HG03469 (cell line): Measurements from ENCODE around the gene AGPS.
"Not testable (repeated sequence)": the region's sequence is repeated elsewhere in the genome, so short reads cannot be mapped to it uniquely, and the experiment has no call there.

ENCODE experiments used
- ATAC-seq: cut with Tn5 transposase; IDR thresholded peaks from one replicate; pipeline ENCODE4 v1.9.1; 2021; ENCODE audit warnings: mild to moderate bottlenecking, moderate library complexity, moderate number of reproducible peaks; ENCODE audit not compliant: unreplicated experiment

AGPS gene

DNA sequence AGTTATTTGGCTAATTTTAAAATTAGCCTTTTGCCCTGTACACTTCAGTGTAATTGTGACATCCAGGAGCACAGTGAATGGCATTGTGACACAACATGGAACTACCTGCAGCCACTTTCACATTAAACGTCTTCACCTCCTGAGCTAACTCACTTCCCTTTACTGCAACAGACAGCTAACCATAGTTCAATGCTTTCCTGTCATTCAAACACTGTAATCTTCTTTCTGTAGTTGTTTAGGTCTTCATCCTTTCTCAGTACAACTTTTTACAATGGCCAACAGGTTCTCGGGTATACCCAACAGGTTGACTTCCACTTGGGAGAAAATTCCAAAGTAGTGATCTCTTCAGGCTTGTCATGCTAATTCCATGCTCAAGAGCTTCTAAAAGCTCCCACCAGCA lies 8.6 kb upstream of the AGPS start:
- ATAC-seq: no peak

- no peak for ATAC-seq
These were observed 7.4 kb upstream of the AGPS start for GRCh38 chr2:177385151-177385550.

- ATAC-seq: no peak
These were observed 676 bp upstream of the AGPS start for GRCh38 chr2:177391822-177392372.

- no peak for ATAC-seq
These were observed 706 bp downstream of the AGPS start for GRCh38 chr2:177393203-177393755.

DNA sequence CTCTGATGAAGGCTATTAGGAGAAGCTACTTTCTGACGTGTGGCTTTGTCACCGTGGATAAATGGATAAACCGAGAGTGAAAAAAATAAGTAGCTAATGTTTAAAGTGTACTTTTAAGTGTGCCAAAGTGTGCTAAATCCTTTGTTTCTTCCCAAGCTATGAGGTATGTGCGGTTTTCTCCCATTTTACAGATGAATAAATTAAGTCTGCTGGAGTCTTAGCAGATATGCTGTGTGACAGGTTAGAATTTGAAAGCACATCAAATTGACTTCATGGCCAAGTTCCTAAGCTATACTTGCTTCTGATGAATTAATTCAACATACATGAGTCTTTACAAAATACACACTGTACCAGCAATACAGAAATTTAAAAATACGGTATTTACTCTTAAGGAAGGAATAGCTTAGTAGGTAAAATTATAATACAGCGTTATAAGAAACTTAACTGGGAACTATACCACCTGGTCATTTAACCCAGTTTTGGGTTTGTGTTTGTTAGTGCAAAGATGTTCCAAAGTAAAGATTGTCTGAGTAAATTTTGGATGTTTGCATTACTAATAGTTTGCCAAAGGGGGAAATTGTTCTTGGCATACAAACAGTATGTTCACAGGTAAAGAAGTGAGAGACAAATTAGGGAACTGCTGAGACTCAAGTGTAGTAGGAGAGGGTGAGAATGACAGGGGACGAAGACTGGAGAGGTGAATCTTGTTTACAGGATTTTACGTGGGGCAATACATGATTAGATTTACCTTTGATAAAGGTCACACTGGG lies 1.4 kb downstream of the AGPS start:
- no peak for ATAC-seq

DNA sequence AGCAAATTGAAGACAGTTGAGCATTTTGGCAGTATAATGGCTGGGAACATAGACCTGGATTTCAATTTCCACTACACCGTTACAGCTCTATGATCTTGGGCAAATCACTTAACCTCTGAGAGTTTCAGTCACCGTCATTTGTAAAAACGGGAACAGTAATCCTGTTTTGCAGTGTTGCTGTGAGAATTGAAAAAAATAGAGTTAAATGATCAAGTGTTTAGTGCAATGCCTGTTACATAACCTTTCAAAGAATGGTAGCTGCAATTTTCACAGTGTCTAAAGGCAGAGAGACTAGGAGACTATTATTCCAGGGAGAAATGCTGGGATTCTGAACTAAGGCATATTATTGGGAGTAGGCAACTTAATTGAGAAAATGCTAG lies 2.0 kb downstream of the AGPS start:
- ATAC-seq: no peak

DNA sequence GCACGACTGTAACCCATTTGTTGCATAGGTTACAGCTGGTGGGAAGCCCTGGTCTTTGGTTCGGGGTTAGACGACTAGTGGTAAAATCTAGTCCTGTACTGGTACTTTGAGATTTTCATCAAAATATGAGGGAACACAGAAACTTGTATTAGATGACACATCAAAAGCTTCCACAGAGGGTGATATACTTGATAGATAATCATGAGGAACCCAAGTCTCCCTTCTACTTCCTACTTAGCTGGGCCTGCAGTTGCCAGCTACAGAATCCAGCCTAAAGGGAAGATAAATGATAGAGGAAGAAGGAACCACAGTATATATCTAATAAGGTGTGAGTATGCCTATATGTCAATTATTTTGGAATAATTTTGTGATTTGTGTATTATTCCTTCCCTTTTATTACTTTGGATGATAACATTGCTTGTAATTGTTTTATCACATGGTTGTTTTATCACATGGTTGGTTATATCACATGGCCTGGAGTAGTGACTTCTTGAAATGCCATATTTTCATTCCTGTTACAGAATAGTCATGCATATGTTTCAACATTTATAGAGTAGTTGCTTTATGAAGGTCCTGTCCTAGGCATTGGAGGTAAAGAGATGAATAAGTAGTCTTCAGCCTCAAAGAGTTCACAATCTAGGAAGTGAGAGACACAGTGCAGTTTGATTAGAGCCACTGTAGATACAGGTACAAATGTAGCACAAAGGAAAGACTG lies 2.9 kb downstream of the AGPS start:
- no peak for ATAC-seq

DNA sequence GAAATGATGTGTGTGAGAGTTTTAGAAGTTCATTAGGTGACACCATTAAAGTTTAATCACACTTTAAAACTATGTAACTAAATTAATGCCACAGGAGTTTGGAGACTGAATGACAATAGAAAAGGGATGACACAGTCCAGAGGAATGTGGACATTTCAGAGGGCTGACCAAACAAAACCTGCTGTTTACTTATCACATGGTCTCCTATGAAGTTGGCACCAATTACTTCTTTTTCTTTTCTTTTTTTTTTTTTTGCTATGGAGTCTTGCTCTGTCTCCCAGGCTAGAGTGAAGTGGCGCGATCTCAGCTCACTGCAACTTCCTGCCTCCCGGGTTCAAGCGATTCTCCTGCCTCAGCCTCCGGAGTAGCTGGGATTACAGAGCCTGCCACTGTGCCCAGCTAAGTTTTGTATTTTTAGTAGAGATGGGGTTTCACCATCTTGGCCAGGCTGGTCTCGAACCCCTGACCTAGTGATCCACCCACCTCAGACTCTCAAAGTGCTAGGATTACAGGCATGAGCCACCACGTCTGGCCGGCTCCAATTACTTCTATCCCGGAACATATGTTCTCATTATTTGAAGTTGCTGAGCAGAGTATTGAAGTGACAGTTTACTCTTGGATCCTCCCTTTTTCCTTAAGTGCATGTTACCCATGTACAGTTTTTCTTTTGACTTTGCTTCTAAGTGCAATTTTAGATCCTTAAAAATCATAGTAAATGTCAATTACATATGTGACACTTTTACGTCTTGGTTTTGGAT lies 4.3 kb downstream of the AGPS start:
- no peak for ATAC-seq

DNA sequence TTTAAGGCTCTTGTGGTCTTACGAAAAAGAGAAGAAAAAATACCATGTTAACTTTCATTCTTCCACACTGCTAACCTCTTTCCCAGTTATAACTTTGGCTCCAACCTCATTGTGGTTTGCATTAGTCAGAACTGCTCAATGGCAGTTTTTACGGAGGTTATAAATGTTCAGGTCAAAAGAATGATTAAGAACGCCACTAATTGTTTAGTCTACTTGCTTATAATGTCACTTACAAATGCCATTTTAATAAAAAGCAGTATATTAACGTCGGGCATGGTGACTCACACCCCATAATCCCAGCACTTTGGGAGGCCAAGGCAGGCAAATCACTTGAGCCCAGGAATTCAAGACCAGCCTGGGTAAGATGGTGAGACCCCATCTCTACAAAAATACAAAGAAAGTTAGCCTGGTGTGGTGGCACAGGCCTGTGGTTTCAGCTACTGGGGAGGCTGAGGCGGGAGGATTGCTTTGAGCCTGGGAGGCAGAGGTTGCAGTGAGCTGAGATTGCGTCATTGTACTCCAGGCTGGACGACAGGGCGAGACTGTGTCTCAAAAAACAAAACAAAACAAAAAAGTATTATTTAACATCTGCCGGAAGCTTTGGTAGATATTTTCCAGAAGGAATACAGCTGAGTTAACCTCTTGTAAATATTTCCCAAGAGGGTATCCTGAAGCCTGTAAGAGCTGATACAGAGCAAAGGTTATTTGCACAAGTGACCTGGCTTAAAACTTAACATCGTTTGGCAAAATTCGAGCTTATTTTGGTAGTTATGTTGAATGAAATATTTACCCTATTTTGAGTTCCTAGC lies 5.1 kb downstream of the AGPS start:
- no peak for ATAC-seq

- no peak for ATAC-seq
These were observed 5.7 kb downstream of the AGPS start for GRCh38 chr2:177398290-177398683.

DNA sequence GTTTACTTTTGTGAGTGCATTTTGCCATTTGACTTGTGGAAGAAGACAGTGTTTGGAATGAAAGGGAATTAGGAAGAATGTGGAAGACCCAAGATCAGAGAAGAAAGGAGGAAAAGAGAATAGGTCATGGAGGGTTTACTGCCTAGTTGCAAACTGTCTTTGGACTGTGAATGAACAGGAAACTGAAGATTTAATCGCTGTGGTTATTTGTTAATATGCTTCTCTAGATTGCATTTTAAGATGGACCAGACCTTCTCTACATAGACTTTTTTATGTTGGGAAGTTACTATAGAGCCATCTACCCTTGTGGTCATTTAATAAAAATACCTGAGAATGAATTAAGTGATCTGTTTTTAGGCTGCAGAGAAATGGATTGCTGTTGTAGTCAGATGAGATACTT lies 6.2 kb downstream of the AGPS start:
- no peak for ATAC-seq

DNA sequence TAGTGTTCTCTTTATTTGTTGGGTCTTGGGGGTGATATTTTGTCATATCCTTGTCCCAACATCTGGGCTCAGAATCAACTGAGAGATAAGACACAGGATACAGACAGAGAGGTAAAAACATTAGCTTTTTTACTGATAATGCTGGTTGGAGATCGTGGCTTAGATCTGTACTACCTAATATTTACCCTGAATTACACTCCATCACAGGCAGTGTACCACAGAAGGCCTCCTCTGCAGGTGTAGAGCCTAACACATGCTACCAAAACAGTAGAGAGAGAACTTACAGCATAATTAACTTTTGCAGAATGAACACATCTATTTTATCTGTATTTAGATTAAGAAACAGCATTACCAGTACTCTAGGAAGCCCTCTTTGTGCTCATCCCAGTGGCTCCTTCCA lies 6.8 kb downstream of the AGPS start:
- no peak for ATAC-seq

- ATAC-seq: no peak
These were observed 7.9 kb downstream of the AGPS start for GRCh38 chr2:177400337-177400923.

DNA sequence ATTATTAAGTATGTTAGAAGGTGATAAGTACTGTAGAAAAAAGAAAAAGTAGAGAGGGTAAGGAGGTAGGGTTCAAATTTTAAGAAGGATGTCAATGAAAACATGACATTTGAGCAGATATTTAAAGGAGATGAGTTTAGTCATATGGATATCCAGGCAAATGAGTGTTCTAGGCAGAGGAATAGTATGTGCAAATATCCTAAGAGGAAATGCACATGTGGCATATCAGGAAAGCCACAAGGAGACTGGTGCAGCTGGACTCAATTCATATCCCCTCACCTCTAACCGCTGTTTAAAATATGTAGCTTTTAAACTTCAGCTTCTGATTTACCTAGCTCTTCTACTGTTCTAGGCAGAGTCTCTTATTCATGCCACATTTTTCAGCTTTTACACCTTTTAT lies 9.5 kb downstream of the AGPS start:
- no peak for ATAC-seq

- ATAC-seq: no peak
These were observed 11.3 kb downstream of the AGPS start for GRCh38 chr2:177403838-177404237.

DNA sequence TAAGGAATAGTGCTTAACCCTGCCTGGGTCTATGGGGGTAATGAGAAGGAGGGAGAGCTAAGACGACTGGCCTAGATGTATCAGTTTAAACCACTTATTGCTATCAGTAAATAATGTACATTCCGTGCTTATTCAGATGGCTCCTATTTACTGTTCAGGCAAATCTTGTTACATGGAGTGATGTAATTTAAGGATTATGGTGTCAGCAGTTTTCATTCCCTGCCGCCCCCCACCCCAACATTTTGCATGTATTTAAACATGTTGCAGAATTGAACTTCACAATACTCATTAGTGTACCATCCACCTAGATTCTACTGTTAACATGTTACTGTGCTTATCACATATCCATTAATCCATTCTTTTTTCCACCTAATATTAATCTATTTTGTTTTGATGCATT lies 11.7 kb downstream of the AGPS start:
- no peak for ATAC-seq

- no peak for ATAC-seq
These were observed 12.6 kb downstream of the AGPS start for GRCh38 chr2:177405029-177405692.

GRCh38 chr2:177406182-177406581 lies 13.6 kb downstream of the AGPS start:
- ATAC-seq: no peak

DNA sequence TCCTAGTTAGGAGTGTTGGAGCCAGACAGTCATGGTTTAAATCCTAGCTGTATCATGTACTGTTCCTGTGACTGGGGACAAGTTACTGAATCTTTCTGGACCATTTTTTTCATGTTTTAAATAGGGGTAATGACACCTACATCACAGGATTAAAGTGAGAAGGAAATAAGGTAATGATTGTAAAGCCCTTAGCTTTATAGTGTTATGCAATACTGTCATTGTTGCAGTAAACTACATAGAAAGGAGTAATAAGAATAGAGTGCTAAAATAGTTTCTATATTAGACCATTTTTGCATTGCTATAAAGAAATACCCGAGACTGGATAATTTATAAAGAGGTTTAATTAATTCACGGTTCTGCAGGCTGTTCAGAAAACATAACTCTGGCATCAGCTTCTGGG lies 14.5 kb downstream of the AGPS start:
- no peak for ATAC-seq

- ATAC-seq: not testable (repeated sequence)
These were observed 18.1 kb downstream of the AGPS start for GRCh38 chr2:177410629-177411028.
